GM12873 (cell line): ENCODE data around the gene TRIM50.
"Not testable (repeated sequence)": the region's sequence is repeated elsewhere in the genome, so short reads cannot be mapped to it uniquely, and the experiment has no call there.

Experiments used
- CTCF ChIP-seq: IDR thresholded peaks from 2 replicates; pipeline ENCODE4 v1.5.1; 2012; ENCODE audit warnings: low read depth, mild to moderate bottlenecking, moderate library complexity, low read length, control low read depth; ENCODE audit not compliant: insufficient read depth; ENCODE audit errors: missing control alignments

The TRIM50 gene

GRCh38 chr7:73327922-73328321 is at the start of gene TRIM50, which contains the start of gene FKBP6:
Gene TRIM50, minus strand, starts transcription at chr7:73328082. Its CDS starts 3,295 bp downstream, at chr7:73324787.
Gene FKBP6, plus strand, starts transcription at chr7:73328161. Its CDS starts 268 bp downstream, at chr7:73328429.
- not testable (repeated sequence) for TF ChIP-seq CTCF

GRCh38 chr7:73376671-73377412 is 49.0 kb upstream of the TRIM50 start:
- no peak for TF ChIP-seq CTCF

GRCh38 chr7:73373741-73374140 is 45.9 kb upstream of the TRIM50 start:
- no peak for TF ChIP-seq CTCF

- TF ChIP-seq CTCF = no peak
Measured at GRCh38 chr7:73369622-73370021, 41.7 kb upstream of the TRIM50 start.

GRCh38 chr7:73369009-73369408 is 41.1 kb upstream of the TRIM50 start:
- no peak for TF ChIP-seq CTCF

- no peak for TF ChIP-seq CTCF
Measured at GRCh38 chr7:73366990-73367389, 39.1 kb upstream of the TRIM50 start.

GRCh38 chr7:73366127-73366526 is 38.2 kb upstream of the TRIM50 start:
- no peak for TF ChIP-seq CTCF
